ENCODE measurements around the gene NUAK2. TPM values are rescaled to one million over a fixed set of nuclear protein-coding genes. Genes with fewer than 3 reads are reported as not detected.

The NUAK2 gene
- total and polyA plus RNA-seq, 2 of the 4 experiments (the other 2 are of a cell fraction) = 7.2 to 17.6 TPM

GRCh38 chr1:205359771-205360565 lies 38.4 kb upstream of the NUAK2 start:
- H3K14ac ChIP-seq (replicated peaks; ENCODE audit: low read depth, low read length) = no peak overlapping the region
- no peak overlapping the region for H2BK5ac ChIP-seq (ENCODE audit: low read depth, low read length, poor library complexity, severe bottlenecking)
- POLR2A ChIA-PET (ENCODE audit: unreplicated experiment) = no interaction called here
- DNase-seq = no peak
- H3K27me3 ChIP-seq (ENCODE audit: control insufficient read depth, insufficient read depth, low read length) = peaks cover 45% of the 10 kb centered on the region
- 79% methylated on average over 6 of the region's 11 CpGs; no CpG with 5 or more reads in 1 of the 2 experiments for WGBS, 2 experiments (ENCODE audit: extremely low coverage in 2 of 2, insufficient read length in 1 of 2)
- dilution Hi-C loops (cut with HindIII; ENCODE audit: low sequenced_read_pairs, unreplicated experiment) (no loop called here), intact Hi-C loops (cut with micrococcal nuclease) (loop anchor here (10.0 kb wide), 1 partner anchor 295 kb away; no protein-coding TSS in a partner anchor), in situ Hi-C loops (cut with MboI; ENCODE audit: low sequenced_read_pairs) (no loop called here)
- H3K4ac ChIP-seq (ENCODE audit: low read depth, low read length) = no peak overlapping the region
- H3K56ac ChIP-seq (ENCODE audit: extremely low read depth, insufficient read depth, low read length) = no peak overlapping the region
- H2AK9ac ChIP-seq (replicated peaks; ENCODE audit: low read depth, low read length, poor library complexity) = no peak overlapping the region
- H4K91ac ChIP-seq (ENCODE audit: insufficient read depth, low read depth, low read length) = no peak overlapping the region
- no peak overlapping the region for H2BK120ac ChIP-seq (ENCODE audit: low read depth, low read length)
- no peaks in the 10 kb centered on the region for H3K4me1 ChIP-seq (ENCODE audit: control insufficient read depth, insufficient read depth, low read length)
- no peak overlapping the region for H2BK20ac ChIP-seq (ENCODE audit: low read depth, low read length)
- H3K23ac ChIP-seq (ENCODE audit: low read depth, low read length) = no peak overlapping the region
- no peak overlapping the region for H3K4me3 ChIP-seq (ENCODE audit: insufficient read depth, low read depth, low read length)
- H3K79me1 ChIP-seq (ENCODE audit: low read depth in 1 of 2, low read length in 2 of 2) = no peaks in the 10 kb centered on the region
- H3K18ac ChIP-seq (ENCODE audit: low read depth, low read length) = no peak overlapping the region
- no peak overlapping the region for H2AFZ ChIP-seq (replicated peaks; ENCODE audit: low read length, poor library complexity)
- no peaks in the 10 kb centered on the region for H3K9me1 ChIP-seq (ENCODE audit: insufficient read depth, low read length)
- H2AK5ac ChIP-seq (ENCODE audit: low read depth, low read length) = no peak overlapping the region
- H3K9ac ChIP-seq (ENCODE audit: low read depth, low read length) = no peak overlapping the region
- H3K9me3 ChIP-seq (ENCODE audit: control insufficient read depth, insufficient read depth, low read length) = no peaks in the 10 kb centered on the region
- H4K20me1 ChIP-seq (ENCODE audit: insufficient read depth, low read length) = no peaks in the 10 kb centered on the region
- no peak overlapping the region for H4K8ac ChIP-seq (ENCODE audit: low read depth in 2 of 2, low read length in 2 of 2)
- H3K27ac ChIP-seq (ENCODE audit: insufficient read depth, low read length) = no peak overlapping the region
- no peaks in the 10 kb centered on the region for H3K36me3 ChIP-seq (ENCODE audit: control insufficient read depth, insufficient read depth, low read length)
- BruUV-seq (replicated peaks) = no TSS peak
- no peak overlapping the region for H2BK15ac ChIP-seq (ENCODE audit: low read depth, low read length)
- H4K5ac ChIP-seq (ENCODE audit: low read depth, low read length) = no peak overlapping the region
- H3K4me2 ChIP-seq (ENCODE audit: low read depth, low read length) = no peak overlapping the region
- CTCF ChIA-PET = interaction anchor here (1.9 kb wide), 1 partner anchor 71 kb away, joined by 7 read pairs; no protein-coding TSS in a partner anchor
- ATAC-seq (ENCODE audit: low read depth) = no peak
- TF ChIP-seq MXI1 (IDR thresholded peaks at IDR 0.05; ENCODE audit: borderline replicate concordance, low read depth, low read length) (no peak), MAZ (IDR thresholded peaks at IDR 0.05; ENCODE audit: borderline replicate concordance, low read depth, low read length) (no peak), ELK1 (IDR thresholded peaks at IDR 0.05; ENCODE audit: borderline replicate concordance, low read depth, low read length) (no peak), MAFK (IDR thresholded peaks at IDR 0.05; ENCODE audit: low read depth, low read length) (no peak), CEBPB (IDR thresholded peaks at IDR 0.05; ENCODE audit: low read depth, low read length) (no peak), RAD21 (IDR thresholded peaks at IDR 0.05; ENCODE audit: low read length) (no peak), BHLHE40 (IDR thresholded peaks at IDR 0.05; ENCODE audit: low read depth, low read length) (no peak), CTCF (conservative IDR thresholded peaks at IDR 0.05; ENCODE audit: low read depth, low read length) (no peak), NFE2L2 (IDR thresholded peaks at IDR 0.05; ENCODE audit: low read depth, low read length) (no peak), POLR2A (IDR thresholded peaks at IDR 0.05; ENCODE audit: low read depth, low read length) (no peak), FOS (IDR thresholded peaks at IDR 0.05; ENCODE audit: low read depth, low read length) (no peak), CHD1 (IDR thresholded peaks at IDR 0.05; ENCODE audit: low read depth, low read length) (no peak), USF2 (IDR thresholded peaks at IDR 0.05; ENCODE audit: low read depth, low read length) (no peak), RCOR1 (IDR thresholded peaks at IDR 0.05; ENCODE audit: insufficient replicate concordance, low read length) (no peak), RFX5 (IDR thresholded peaks at IDR 0.05; ENCODE audit: low read depth, low read length) (no peak)
